ENCODE results near the gene ZNF521. TPM values are rescaled to one million over a fixed set of nuclear protein-coding genes. Genes with fewer than 3 reads are reported as not detected.

ZNF521 gene
- total RNA-seq, 1 experiment from 2014 or later = 0.04 TPM

GRCh38 chr18:25147877-25148488 is 204.0 kb downstream of the ZNF521 start:
- H3K9me2 ChIP-seq (replicated peaks; ENCODE audit: low read length) = no peaks in the 10 kb centered on the region
- CTCF ChIA-PET = no interaction called here
- H3K79me2 ChIP-seq (ENCODE audit: low read length) = no peaks in the 10 kb centered on the region
- no peaks in the 10 kb centered on the region for H3K4me1 ChIP-seq (ENCODE audit: insufficient read depth, low read length)
- H3K4me2 ChIP-seq (ENCODE audit: low read length) = no peak overlapping the region
- H3K4me3 ChIP-seq (ENCODE audit: low read length) = no peak overlapping the region
- POLR2A ChIA-PET (ENCODE audit: unreplicated experiment) = no interaction called here
- H3F3A ChIP-seq (ENCODE audit: low read length, unreplicated experiment) = no peaks in the 10 kb centered on the region
- no peaks in the 10 kb centered on the region for H3K36me3 ChIP-seq (ENCODE audit: low read depth, low read length)
- DNase-seq = no peak
- H3K9me3 ChIP-seq (ENCODE audit: low read length) = no peaks in the 10 kb centered on the region
- no peak for TF ChIP-seq CTCF (conservative IDR thresholded peaks at IDR 0.05; ENCODE audit: low read depth, low read length)
- TF ChIP-seq EZH2 (IDR thresholded peaks at IDR 0.05; ENCODE audit: low read length, unreplicated experiment) = no peak
- TF ChIP-seq EZH2phosphoT487 (IDR thresholded peaks at IDR 0.05; ENCODE audit: borderline replicate concordance, low read length) = no peak
- H3K27me3 ChIP-seq (ENCODE audit: low read length) = peaks cover 36% of the 10 kb centered on the region
- no TSS peak for BruUV-seq (replicated peaks)
- H3K27ac ChIP-seq (ENCODE audit: low read length) = no peak overlapping the region
- no peak for ATAC-seq
- H2AFZ ChIP-seq (ENCODE audit: low read length) = no peak overlapping the region
- H3K9ac ChIP-seq (ENCODE audit: low read length) = no peak overlapping the region
- H4K20me1 ChIP-seq (ENCODE audit: low read length) = no peaks in the 10 kb centered on the region
- intact Hi-C loops (cut with micrococcal nuclease) = no loop called here

GRCh38 chr18:25146512-25146910 is 205.5 kb downstream of the ZNF521 start:
- Histone ChIP-seq H2AFZ (ENCODE audit: low read length) (no peak overlapping the region), H3K9me2 (replicated peaks; ENCODE audit: low read length) (no peaks in the 10 kb centered on the region), H3K79me2 (ENCODE audit: low read length) (no peaks in the 10 kb centered on the region), H3K36me3 (ENCODE audit: low read depth, low read length) (no peaks in the 10 kb centered on the region), H3K4me3 (ENCODE audit: low read length) (no peak overlapping the region), H3K27ac (ENCODE audit: low read length) (no peak overlapping the region), H3F3A (ENCODE audit: low read length, unreplicated experiment) (no peaks in the 10 kb centered on the region), H3K9me3 (ENCODE audit: low read length) (no peaks in the 10 kb centered on the region), H3K4me1 (ENCODE audit: insufficient read depth, low read length) (no peaks in the 10 kb centered on the region), H3K27me3 (ENCODE audit: low read length) (peaks cover 31% of the 10 kb centered on the region), H3K4me2 (ENCODE audit: low read length) (no peak overlapping the region), H4K20me1 (ENCODE audit: low read length) (no peaks in the 10 kb centered on the region), H3K9ac (ENCODE audit: low read length) (no peak overlapping the region)
- CTCF ChIA-PET = no interaction called here
- POLR2A ChIA-PET (ENCODE audit: unreplicated experiment) = no interaction called here
- intact Hi-C loops (cut with micrococcal nuclease) = no loop called here
- no TSS peak for BruUV-seq (replicated peaks)
- TF ChIP-seq EZH2phosphoT487 (IDR thresholded peaks at IDR 0.05; ENCODE audit: borderline replicate concordance, low read length) = no peak
- TF ChIP-seq EZH2 (IDR thresholded peaks at IDR 0.05; ENCODE audit: low read length, unreplicated experiment) = no peak
- no peak for TF ChIP-seq CTCF (conservative IDR thresholded peaks at IDR 0.05; ENCODE audit: low read depth, low read length)
- DNase-seq (no peak), ATAC-seq (no peak)

- POLR2A ChIA-PET (ENCODE audit: unreplicated experiment) = no interaction called here
These were observed 206.0 kb downstream of the ZNF521 start for GRCh38 chr18:25145731-25146511.

More at GRCh38 chr18:25145731-25146511, 206.0 kb downstream of the ZNF521 start:
- ATAC-seq (no peak), DNase-seq (no peak)
- Histone ChIP-seq H2AFZ (ENCODE audit: low read length) (no peak overlapping the region), H3K4me3 (ENCODE audit: low read length) (no peak overlapping the region), H3K9me3 (ENCODE audit: low read length) (no peaks in the 10 kb centered on the region), H3K9ac (ENCODE audit: low read length) (no peak overlapping the region), H3K27me3 (ENCODE audit: low read length) (peaks cover 35% of the 10 kb centered on the region), H3K79me2 (ENCODE audit: low read length) (no peaks in the 10 kb centered on the region), H3K27ac (ENCODE audit: low read length) (no peak overlapping the region), H4K20me1 (ENCODE audit: low read length) (no peaks in the 10 kb centered on the region), H3K4me2 (ENCODE audit: low read length) (no peak overlapping the region), H3F3A (ENCODE audit: low read length, unreplicated experiment) (no peaks in the 10 kb centered on the region), H3K4me1 (ENCODE audit: insufficient read depth, low read length) (no peaks in the 10 kb centered on the region), H3K9me2 (replicated peaks; ENCODE audit: low read length) (no peaks in the 10 kb centered on the region), H3K36me3 (ENCODE audit: low read depth, low read length) (no peaks in the 10 kb centered on the region)
- TF ChIP-seq CTCF (conservative IDR thresholded peaks at IDR 0.05; ENCODE audit: low read depth, low read length) = no peak
- TF ChIP-seq EZH2phosphoT487 (IDR thresholded peaks at IDR 0.05; ENCODE audit: borderline replicate concordance, low read length) = no peak
- TF ChIP-seq EZH2 (IDR thresholded peaks at IDR 0.05; ENCODE audit: low read length, unreplicated experiment) = no peak
- CTCF ChIA-PET = interaction anchor here (0.6 kb wide), 1 partner anchor 46 kb away, joined by 3 read pairs; no protein-coding TSS in a partner anchor
- intact Hi-C loops (cut with micrococcal nuclease) = no loop called here
- BruUV-seq (replicated peaks) = no TSS peak
